ENCODE data around the gene SSBP3. TPM values are rescaled to one million over a fixed set of nuclear protein-coding genes. Genes with fewer than 3 reads are reported as not detected.
A peak's percentile ranks its signal among the peaks of the same experiment; 100 is the strongest.

The SSBP3 gene
- total and polyA plus RNA-seq, 9 of the 15 experiments (the other 6 are each of a cell fraction or from before 2014, with no cell fraction given): 8.7 to 108 (median 33.8) TPM

GRCh38 chr1:54404939-54405897 lies 976 bp downstream of the SSBP3 start (continued):
- TF ChIP-seq REST (IDR thresholded peaks at IDR 0.05; ENCODE audit: borderline replicate concordance): 0 out of 2 replicates have a peak, but pooled peaks have one; percentile 12
- no peak for TF ChIP-seq REST (CRISPR knock-in tag; IDR thresholded peaks at IDR 0.05; ENCODE audit: low read depth)
- TF ChIP-seq KAT7 (CRISPR knock-in tag; IDR thresholded peaks at IDR 0.05; ENCODE audit: borderline replicate concordance): 0 out of 2 replicates have a peak, but pooled peaks have one; percentile 35
- TF ChIP-seq KLF13 (tag; IDR thresholded peaks at IDR 0.05; ENCODE audit: borderline replicate concordance, low read depth): no peak
- peak; percentile 76 for TF ChIP-seq WHSC1 (IDR thresholded peaks at IDR 0.05; ENCODE audit: low read length)
- 0 out of 2 replicates have a peak, but pooled peaks have one; percentile 8 for TF ChIP-seq CREB1 (IDR thresholded peaks at IDR 0.05)
- no peak for TF ChIP-seq CREB1 (CRISPR knock-in tag; IDR thresholded peaks at IDR 0.05)
- peak; percentile 43; the same call in 1 of the 2 replicates for TF ChIP-seq CXXC5 (CRISPR knock-in tag; IDR thresholded peaks at IDR 0.05)
- TF ChIP-seq FOXP4 (CRISPR knock-in tag; IDR thresholded peaks at IDR 0.05; ENCODE audit: borderline replicate concordance): 0 out of 2 replicates have a peak, but pooled peaks have one; percentile 27
- TF ChIP-seq FOXK1 (CRISPR knock-in tag; IDR thresholded peaks at IDR 0.05; ENCODE audit: borderline replicate concordance): peak; percentile 71; the same call in 1 of the 2 replicates
- TF ChIP-seq NFE2L1 (tag; IDR thresholded peaks at IDR 0.05; ENCODE audit: borderline replicate concordance, low read depth): no peak
- peak; percentile 71 for TF ChIP-seq RBFOX2 (IDR thresholded peaks at IDR 0.05; ENCODE audit: low read depth, low read length)
- TF ChIP-seq ZNF639 (CRISPR knock-in tag; conservative IDR thresholded peaks at IDR 0.05 in 1 of 2, IDR thresholded peaks at IDR 0.05 in 1 of 2): 0 out of 4 replicates have a peak, but pooled peaks of 1 of the 2 experiments have one; percentile 69
- TF ChIP-seq XRCC3 (IDR thresholded peaks at IDR 0.05): no peak
